HG02885 (cell line): ENCODE results near the gene TRMT2B.
"Not testable (repeated sequence)": the region's sequence is repeated elsewhere in the genome, so short reads cannot be mapped to it uniquely, and the experiment has no call there.

Experiments
- ATAC-seq: cut with Tn5 transposase; IDR thresholded peaks from one replicate; pipeline ENCODE4 v1.9.1; 2021; ENCODE audit warnings: mild to moderate bottlenecking; ENCODE audit not compliant: unreplicated experiment, poor library complexity

TRMT2B gene

DNA sequence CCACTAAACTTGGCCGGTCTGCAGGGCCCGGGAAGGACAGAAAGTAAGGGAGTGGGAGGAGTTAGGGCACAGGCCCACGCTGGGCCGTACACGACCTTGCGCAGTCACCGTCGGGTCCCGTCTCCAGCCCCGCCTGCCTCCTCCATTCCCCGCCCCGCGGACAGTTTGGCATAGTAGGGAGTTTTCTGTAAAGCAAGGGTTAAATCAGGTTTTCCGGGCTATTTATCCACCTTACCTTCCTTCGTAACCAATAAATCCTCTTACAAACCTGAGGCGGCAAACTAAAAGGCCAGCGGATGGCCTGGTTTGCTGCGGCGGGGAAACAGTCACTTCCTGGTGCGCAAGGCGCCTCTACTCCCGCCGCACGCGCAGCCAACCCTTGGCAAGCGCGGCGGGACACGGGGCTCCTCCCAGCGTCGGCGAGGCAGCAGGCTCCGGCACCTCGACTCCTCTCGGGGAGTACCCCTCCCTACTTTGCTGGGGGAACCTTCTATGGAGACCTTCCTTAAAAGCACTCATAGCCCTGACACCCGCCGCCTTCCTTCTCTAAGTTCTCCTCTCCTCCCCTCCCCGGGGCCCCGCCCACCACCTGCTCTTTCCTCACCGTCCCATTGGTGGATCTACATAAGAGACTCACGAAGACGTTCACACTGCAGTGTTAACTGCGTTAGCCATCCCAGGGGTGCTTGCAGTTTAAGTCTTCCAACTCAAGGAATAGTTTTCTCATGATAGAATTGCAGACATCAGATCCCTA lies at the start of gene TRMT2B:
Gene TRMT2B (minus strand): TSS at position 563 of the 754 bp plus-strand sequence. CDS start 9,822 bp downstream, outside the sequence.
- peak; percentile 93 for ATAC-seq

GRCh38 chrX:101097546-101098453 lies 45.9 kb upstream of the TRMT2B start, which contains the start of gene CENPI:
Gene CENPI, plus strand, starts transcription at chrX:101098204. Its CDS starts 2,867 bp downstream, at chrX:101101071.
- ATAC-seq: peak; percentile 99

DNA sequence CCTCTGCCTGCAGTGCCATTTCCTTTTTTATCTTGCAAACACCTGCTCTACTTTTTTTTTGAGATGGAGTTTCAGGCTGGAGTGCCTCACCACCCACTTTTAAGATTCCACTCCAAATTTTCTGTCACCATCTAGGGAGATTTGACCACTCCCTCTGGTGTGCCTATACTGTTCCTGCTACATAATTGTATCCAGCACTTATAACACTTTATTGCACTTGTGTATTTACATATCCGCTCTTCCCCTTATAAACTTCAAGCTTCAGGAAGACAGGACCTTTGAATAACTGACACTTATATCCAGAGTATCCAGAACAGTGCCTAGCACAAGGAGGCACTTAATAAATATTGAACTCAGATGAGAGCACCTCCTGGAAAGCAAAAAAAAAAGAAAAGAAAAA lies 39.9 kb upstream of the TRMT2B start:
- ATAC-seq: no peak

- ATAC-seq: no peak
These were observed 29.3 kb upstream of the TRMT2B start for GRCh38 chrX:101081231-101081630.

DNA sequence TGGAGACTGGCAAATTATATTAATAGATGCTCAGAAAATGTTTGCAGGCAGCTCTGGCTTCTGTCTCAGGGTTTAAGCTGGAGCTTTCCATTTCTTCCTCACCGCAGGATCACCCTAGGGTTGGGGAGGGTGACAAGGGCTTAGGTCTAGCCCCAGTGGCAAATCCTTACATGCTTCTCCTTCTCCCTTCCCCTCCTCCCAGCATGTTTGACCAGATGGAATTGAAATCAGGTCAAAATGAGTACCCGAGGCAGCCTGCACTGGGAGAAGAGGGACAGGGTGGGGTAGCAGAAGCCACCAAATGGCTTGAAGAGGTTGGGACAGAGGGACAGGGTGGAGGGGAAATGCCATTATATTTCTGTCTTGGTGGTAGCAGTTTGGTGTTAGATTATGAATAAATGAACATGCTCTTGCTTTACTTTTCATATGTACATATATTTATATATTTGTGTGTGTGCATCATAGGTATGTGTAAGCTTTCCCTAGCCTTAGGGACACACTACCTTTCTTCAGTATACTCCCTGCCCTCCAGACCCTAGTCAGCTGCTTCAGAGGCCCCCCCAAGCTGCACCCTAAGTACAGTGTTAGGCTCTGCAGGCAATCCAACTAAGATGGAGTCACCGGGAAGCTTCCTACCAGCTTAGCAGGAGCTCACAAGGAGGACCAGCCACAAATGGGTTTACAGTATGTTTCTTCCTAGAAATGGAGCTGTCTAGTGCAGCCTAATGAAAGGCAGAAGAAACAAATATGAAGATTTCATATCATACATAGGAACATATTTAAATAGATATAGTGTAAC lies 28.6 kb upstream of the TRMT2B start:
- ATAC-seq: no peak

- no peak for ATAC-seq
These were observed 27.9 kb upstream of the TRMT2B start for GRCh38 chrX:101079736-101080270.

DNA sequence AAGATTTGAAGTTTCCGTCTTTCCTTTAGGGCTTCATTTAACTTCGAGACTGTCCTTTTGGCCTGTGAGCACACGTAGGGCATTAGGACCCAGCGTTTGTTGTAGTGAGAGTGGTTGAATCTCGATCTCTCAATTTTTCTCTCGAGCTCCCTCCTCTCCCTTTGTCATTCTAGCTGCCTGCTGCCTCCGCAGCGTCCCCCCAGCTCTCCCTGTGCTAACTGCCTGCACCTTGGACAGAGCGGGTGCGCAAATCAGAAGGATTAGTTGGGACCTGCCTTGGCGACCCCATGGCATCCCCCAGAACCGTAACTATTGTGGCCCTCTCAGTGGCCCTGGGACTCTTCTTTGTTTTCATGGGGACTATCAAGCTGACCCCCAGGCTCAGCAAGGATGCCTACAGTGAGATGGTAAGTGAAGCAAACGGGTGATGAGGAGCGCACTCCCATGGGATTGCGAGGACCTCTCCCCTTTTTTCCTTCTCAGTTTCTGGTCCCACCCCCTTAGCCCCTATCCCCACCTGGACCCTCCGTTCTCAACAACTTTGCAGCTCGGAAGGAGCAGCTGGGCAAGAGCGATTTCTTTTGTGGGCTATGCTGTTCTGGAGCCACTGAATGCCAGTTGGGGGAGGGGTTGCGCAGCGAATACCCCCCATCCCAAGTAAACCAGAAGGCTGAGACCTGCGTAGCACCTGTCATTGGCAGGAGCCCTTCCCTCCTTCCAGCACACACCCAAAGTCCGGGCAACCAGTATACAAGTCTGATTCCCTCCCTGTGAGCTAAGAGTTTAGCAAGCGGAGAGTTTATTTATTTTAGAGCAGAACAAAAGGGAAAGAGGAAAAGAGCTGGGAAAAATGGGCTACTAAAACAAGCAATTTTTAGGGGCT lies 27.0 kb upstream of the TRMT2B start, which contains the start of gene TMEM35A:
Gene TMEM35A (plus strand): TSS at position 164 of the 883 bp plus-strand sequence. CDS start 124 bp downstream, at position 288.
- no peak for ATAC-seq

- ATAC-seq: no peak
These were observed 19.7 kb upstream of the TRMT2B start for GRCh38 chrX:101071582-101071981.

- no peak for ATAC-seq
These were observed 10.3 kb upstream of the TRMT2B start for GRCh38 chrX:101062176-101062575.

GRCh38 chrX:101057093-101057714 lies 5.3 kb upstream of the TRMT2B start:
- ATAC-seq: peak; percentile 96

DNA sequence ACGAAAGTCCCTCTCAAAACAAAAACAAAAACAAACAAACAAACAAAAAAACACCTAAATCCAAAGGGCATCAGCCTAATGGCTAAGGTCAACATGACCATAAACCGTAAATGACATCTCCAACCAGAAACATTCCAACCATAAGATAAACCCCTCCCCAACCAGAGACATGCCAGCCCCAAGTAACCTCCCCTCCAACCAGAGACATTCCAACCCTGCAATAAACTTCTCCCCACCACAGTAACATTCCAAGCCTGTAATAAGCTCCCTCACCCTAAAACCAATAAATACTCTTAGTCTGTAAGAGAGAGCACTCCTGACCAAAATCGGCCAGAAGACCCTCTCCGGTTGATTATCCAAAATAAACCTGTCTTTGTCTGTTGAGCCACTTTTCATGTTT lies 4.6 kb upstream of the TRMT2B start:
- ATAC-seq: not testable (repeated sequence)

- peak; percentile 13 for ATAC-seq
These were observed 760 bp downstream of the TRMT2B start for GRCh38 chrX:101051153-101051548.

- no peak for ATAC-seq
These were observed 11.7 kb downstream of the TRMT2B start for GRCh38 chrX:101040197-101040596.

DNA sequence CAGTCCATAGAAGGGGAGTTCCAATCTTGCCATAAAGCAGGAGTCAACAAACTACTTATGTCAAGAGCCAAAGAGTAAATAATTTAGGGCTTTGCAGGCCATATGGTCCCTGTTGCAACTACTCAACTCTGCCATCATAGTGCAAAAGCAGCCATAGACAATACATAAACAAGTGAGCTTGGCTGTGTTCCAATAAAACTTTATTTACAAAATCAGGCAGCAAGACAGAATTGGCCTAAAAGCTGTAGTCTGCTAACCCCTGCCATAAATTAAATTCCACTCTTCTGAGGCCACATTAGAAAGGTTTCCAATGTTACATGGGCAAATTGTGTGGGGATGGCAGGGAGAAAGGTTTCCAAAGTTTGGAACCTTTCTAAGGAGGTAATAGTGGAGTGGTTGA lies 14.7 kb downstream of the TRMT2B start:
- no peak for ATAC-seq

DNA sequence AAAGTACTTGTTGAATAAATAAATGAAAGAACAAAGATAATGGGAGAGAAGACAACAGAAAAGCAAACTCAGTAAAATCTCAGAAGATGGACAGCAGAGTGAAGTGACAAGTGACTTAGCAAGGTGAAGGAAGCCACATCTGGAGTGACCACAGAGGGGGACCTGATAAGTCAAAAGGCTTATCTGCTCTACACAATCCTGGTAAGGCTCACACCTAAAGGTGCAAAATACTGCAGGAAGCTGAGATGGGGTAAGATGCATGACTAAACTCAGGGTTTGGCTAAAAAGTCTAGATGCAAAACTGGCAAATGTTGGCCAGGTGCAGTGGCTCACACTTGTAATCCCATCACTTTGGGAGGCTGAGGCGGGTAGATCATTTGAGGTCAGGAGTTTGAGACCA lies 22.2 kb downstream of the TRMT2B start:
- no peak for ATAC-seq

- ATAC-seq: no peak
These were observed 23.3 kb downstream of the TRMT2B start for GRCh38 chrX:101028562-101028961.

GRCh38 chrX:101025126-101025525 lies 26.8 kb downstream of the TRMT2B start:
- ATAC-seq: no peak

DNA sequence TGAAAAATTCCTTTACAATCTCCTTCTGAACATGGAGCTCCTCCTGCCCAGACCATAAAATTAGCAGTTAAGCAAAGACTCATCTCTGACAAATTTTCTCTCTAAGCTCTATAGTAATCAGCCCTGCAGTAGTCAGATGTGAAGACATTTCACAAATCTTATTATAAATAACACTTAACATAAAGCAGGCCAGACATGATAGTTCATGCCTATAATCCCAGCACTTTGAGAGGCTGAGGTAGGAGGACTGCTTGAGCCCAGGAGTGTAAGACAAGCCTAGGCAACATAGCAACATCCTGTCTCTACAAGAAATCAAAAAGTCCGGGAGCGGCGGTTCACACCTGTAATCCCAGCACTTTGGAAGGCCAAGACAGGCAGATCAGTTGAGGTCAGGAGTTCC lies 29.9 kb downstream of the TRMT2B start:
- no peak for ATAC-seq

DNA sequence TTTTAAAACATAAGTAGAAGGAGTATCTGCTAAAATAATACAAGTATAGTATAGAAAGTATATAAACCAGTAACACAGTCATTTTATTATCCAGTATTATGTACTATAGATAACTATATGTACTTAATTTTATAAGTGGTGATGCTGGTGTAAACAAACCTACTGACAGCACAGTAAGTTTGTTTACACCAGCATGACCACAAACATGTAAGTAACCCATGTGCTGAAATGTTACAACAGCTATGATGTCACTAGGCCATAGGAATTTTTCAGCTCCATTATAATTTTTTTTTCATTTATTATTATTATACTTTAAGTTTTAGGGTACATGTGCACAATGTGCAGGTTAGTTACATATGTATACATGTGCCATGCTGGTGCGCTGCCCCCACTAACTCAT lies 39.9 kb downstream of the TRMT2B start:
- ATAC-seq: not testable (repeated sequence)
